ENCODE results near the gene TBC1D3B.
"Not testable (repeated sequence)": the region's sequence is repeated elsewhere in the genome, so short reads cannot be mapped to it uniquely, and the experiment has no call there.

TBC1D3B gene

GRCh38 chr17:36127199-36127893, 49.1 kb downstream of the TBC1D3B start:
- no peak for DNase-seq

GRCh38 chr17:36124879-36125824, 51.3 kb downstream of the TBC1D3B start:
- no peak for DNase-seq

- no peak for DNase-seq
Measured at GRCh38 chr17:36123431-36123830, 53.0 kb downstream of the TBC1D3B start.

GRCh38 chr17:36121099-36121498, 55.3 kb downstream of the TBC1D3B start:
- not testable (repeated sequence) for DNase-seq

GRCh38 chr17:36120221-36120620, 56.2 kb downstream of the TBC1D3B start:
- DNase-seq: no peak

GRCh38 chr17:36118477-36119353, 57.7 kb downstream of the TBC1D3B start:
- DNase-seq: no peak

- DNase-seq: no peak
Measured at GRCh38 chr17:36117505-36118382, 58.7 kb downstream of the TBC1D3B start.

All from CD4-positive, alpha-beta T cell treated with Interleukin-10 for 1 hour (primary cell).